ENCODE results near the gene FAP. TPM values are rescaled to one million over a fixed set of nuclear protein-coding genes. Genes with fewer than 3 reads are reported as not detected.

Gene FAP
- total RNA-seq, 4 donors from 2014 or later: 4.6 to 14.0 (median 11.1) TPM

DNA sequence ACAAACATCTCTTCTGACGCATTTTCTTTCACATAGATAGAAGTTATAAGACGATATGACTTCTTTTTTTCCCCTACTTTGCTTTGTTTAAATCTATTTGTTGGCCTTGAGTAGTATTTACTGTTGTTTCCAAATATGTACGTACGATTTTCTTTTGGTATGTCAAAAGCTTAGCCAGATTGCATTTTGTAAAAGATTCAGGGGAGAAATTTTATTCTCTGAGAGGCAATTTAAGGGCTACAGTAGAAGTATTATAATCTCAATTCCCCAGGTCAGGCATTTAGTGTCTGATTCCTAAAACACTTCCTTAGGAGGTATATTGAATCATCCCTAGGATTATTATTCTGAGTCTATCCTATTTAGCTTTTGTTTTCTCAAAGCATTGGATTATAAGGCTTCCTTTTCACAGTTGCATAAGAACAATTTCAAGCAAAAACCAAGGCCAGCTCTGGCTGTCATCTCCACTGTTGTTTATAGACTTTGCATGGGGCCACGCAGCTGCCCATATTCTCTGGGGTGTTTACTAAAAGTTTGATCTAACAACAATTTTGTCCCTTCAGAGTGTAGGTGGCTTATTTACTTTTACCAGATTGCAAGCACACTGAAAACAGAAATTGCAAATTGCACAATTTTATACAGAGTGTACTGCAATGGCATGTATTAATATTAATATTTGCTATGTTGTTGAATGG is 57.6 kb downstream of the FAP start:
- no peak overlapping the region for H3K4me3 ChIP-seq
- no peaks in the 10 kb centered on the region for H3K4me1 ChIP-seq
- 82 to 84% methylated on average over 4 to 5 of the region's 5 CpGs for WGBS, 2 donors (ENCODE audit: low coverage in 1 of 2)
- H3K9me3 ChIP-seq: no peaks in the 10 kb centered on the region
- no peak overlapping the region for H3K27ac ChIP-seq
- no peak for ATAC-seq
- no peaks in the 10 kb centered on the region for H3K27me3 ChIP-seq
- H3K36me3 ChIP-seq: no peaks in the 10 kb centered on the region
- TF ChIP-seq EP300 (IDR thresholded peaks at IDR 0.05): no peak
- TF ChIP-seq, protein P1, sequence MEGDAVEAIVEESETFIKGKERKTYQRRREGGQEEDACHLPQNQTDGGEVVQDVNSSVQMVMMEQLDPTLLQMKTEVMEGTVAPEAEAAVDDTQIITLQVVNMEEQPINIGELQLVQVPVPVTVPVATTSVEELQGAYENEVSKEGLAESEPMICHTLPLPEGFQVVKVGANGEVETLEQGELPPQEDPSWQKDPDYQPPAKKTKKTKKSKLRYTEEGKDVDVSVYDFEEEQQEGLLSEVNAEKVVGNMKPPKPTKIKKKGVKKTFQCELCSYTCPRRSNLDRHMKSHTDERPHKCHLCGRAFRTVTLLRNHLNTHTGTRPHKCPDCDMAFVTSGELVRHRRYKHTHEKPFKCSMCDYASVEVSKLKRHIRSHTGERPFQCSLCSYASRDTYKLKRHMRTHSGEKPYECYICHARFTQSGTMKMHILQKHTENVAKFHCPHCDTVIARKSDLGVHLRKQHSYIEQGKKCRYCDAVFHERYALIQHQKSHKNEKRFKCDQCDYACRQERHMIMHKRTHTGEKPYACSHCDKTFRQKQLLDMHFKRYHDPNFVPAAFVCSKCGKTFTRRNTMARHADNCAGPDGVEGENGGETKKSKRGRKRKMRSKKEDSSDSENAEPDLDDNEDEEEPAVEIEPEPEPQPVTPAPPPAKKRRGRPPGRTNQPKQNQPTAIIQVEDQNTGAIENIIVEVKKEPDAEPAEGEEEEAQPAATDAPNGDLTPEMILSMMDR (IDR thresholded peaks at IDR 0.05): no peak
- TF ChIP-seq POLR2A (IDR thresholded peaks at IDR 0.05): no peak
- TF ChIP-seq POLR2AphosphoS5 (IDR thresholded peaks at IDR 0.05): no peak

DNA sequence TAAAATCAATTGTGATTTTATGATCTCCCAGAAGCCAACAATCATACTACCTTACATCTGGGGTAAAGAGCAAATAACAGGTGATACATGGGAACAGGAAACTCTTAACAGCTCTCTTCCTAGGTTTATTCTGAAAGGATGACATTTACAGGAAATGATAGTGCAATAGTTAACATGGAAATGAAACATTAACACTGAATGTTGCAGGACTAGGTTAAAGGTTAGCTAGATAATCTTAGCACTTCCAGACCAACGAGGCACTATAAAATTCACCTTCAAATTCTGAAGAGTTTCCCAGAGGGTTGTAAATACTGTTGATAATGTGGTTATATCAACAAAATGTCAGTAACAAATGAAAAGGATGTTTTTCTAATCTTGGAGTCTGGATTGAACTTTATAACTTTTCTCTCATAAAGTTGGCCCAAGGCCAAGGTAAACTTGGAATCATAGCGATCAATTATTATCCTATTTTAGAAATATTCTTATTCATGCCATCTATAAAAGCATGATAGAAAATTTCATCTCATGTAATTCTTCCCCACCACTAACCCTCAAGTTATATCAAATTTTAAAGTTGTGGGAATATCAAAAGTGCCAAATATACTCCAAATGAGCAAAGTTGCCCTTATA is 58.3 kb downstream of the FAP start:
- no peak for ATAC-seq
- H3K27ac ChIP-seq: no peak overlapping the region

DNA sequence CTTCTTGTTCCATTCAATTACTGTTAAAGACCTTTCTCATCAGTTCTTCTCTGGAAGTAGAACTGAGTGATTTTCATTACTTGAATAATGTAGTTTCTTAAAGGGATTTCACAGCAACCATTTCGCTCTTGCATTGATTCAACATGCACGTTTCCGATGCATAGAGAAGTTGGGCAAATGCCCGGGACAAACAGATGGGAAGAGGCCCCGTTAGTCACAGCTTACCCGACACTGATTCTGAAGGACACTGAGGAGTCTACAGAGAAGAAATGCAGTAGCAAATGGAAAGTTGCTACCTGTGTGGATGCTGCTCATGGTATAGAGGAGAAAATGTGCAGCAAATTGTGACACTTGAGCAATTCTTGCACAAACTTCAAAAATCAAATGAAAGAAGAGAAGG is 58.9 kb downstream of the FAP start:
- Histone ChIP-seq H3K4me3 (no peak overlapping the region), H3K27me3 (no peaks in the 10 kb centered on the region), H3K27ac (no peak overlapping the region), H3K4me1 (no peaks in the 10 kb centered on the region), H3K36me3 (no peaks in the 10 kb centered on the region), H3K9me3 (no peaks in the 10 kb centered on the region)
- ATAC-seq: no peak
- TF ChIP-seq POLR2AphosphoS5 (IDR thresholded peaks at IDR 0.05): no peak
- TF ChIP-seq, protein P1 (IDR thresholded peaks at IDR 0.05): no peak
- TF ChIP-seq POLR2A (IDR thresholded peaks at IDR 0.05): no peak
- no peak for TF ChIP-seq EP300 (IDR thresholded peaks at IDR 0.05)
- WGBS, 2 donors (ENCODE audit: low coverage in 1 of 2): 83 to 96% methylated on average over 4 to 6 of the region's 6 CpGs

More for the DNA sequence above, 58.3 kb downstream of the FAP start:
- 20 to 30% methylated on average over 2 of the region's 2 CpGs for whole genome bisulfite sequencing, 2 donors (ENCODE audit: low coverage in 1 of 2)
- TF ChIP-seq POLR2A (IDR thresholded peaks at IDR 0.05): no peak
- TF ChIP-seq EP300 (IDR thresholded peaks at IDR 0.05): no peak
- TF ChIP-seq, protein P1 (IDR thresholded peaks at IDR 0.05): no peak
- TF ChIP-seq POLR2AphosphoS5 (IDR thresholded peaks at IDR 0.05): no peak
- H3K4me3 ChIP-seq: no peak overlapping the region
- H3K36me3 ChIP-seq: no peaks in the 10 kb centered on the region
- H3K27me3 ChIP-seq: no peaks in the 10 kb centered on the region
- no peaks in the 10 kb centered on the region for H3K9me3 ChIP-seq
- H3K4me1 ChIP-seq: no peaks in the 10 kb centered on the region

DNA sequence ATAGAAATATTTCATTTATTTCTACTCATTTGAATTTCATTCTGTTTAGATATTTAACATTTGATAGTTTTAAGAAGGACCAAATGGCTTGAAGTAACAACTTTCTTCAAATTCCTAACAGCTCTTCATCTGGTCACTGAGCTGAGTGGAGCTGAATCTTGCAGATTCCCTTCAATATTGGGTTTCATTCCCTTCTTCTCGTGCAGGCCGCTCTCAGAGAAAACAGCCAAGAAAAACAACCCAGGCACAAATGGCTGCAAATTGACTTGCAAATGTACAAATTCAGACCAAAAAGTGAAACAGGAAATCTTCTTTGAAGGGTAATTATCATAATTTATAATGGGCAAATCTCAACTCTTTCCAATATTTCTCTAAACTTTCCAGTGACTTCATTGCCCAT is 60.9 kb downstream of the FAP start:
- Histone ChIP-seq H3K4me3 (no peak overlapping the region), H3K36me3 (no peaks in the 10 kb centered on the region), H3K4me1 (no peaks in the 10 kb centered on the region), H3K9me3 (no peaks in the 10 kb centered on the region), H3K27me3 (no peaks in the 10 kb centered on the region), H3K27ac (no peak overlapping the region)
- no peak for ATAC-seq
- TF ChIP-seq EP300 (IDR thresholded peaks at IDR 0.05): no peak
- TF ChIP-seq POLR2AphosphoS5 (IDR thresholded peaks at IDR 0.05): no peak
- TF ChIP-seq, protein P1 (IDR thresholded peaks at IDR 0.05): no peak
- no peak for TF ChIP-seq POLR2A (IDR thresholded peaks at IDR 0.05)
- 76 to 77% methylated on average over 2 of the region's 2 CpGs for WGBS, 2 donors (ENCODE audit: low coverage in 1 of 2)

DNA sequence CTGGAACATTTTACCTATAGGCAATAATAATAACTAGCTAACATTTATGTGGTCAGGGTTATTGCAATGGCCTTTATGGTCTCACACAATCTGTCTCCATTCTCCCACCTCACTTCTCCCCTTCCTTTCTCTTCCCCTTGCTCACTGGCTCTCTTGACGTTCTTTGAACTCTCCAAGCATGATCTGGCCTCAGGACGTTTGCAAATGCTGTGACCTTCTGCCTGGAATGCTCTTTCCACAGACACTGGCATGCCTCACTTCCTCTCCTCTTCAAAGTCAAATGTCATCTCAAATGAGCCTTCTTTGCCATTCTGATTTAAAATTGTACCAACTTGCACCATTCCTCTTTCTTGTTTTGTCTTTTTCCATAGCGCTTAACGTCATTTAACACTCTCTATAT is 65.9 kb downstream of the FAP start:
- no peak for ATAC-seq
- 65 to 76% methylated on average over 4 of the region's 4 CpGs for WGBS, 2 donors (ENCODE audit: low coverage in 1 of 2)
- Histone ChIP-seq H3K4me1 (peaks cover 0 to 10% (median 2%) of the 10 kb centered on the region in 3 donors), H3K27me3 (no peaks in the 10 kb centered on the region), H3K36me3 (no peaks in the 10 kb centered on the region), H3K4me3 (no peak overlapping the region), H3K27ac (no peak overlapping the region), H3K9me3 (no peaks in the 10 kb centered on the region)
- TF ChIP-seq POLR2AphosphoS5 (IDR thresholded peaks at IDR 0.05) (no peak), EP300 (IDR thresholded peaks at IDR 0.05) (no peak), POLR2A (IDR thresholded peaks at IDR 0.05) (no peak)
- TF ChIP-seq, protein P1 (IDR thresholded peaks at IDR 0.05): no peak

Measured in gastroesophageal sphincter (tissue), 4 donors.